ENCODE results near the gene CPT1A. TPM values are rescaled to one million over a fixed set of nuclear protein-coding genes. Genes with fewer than 3 reads are reported as not detected.

Gene CPT1A
- polyA plus RNA-seq, 12 donors, result 7.9 to 20.6 (median 10.9) TPM; not detected in 1

DNA sequence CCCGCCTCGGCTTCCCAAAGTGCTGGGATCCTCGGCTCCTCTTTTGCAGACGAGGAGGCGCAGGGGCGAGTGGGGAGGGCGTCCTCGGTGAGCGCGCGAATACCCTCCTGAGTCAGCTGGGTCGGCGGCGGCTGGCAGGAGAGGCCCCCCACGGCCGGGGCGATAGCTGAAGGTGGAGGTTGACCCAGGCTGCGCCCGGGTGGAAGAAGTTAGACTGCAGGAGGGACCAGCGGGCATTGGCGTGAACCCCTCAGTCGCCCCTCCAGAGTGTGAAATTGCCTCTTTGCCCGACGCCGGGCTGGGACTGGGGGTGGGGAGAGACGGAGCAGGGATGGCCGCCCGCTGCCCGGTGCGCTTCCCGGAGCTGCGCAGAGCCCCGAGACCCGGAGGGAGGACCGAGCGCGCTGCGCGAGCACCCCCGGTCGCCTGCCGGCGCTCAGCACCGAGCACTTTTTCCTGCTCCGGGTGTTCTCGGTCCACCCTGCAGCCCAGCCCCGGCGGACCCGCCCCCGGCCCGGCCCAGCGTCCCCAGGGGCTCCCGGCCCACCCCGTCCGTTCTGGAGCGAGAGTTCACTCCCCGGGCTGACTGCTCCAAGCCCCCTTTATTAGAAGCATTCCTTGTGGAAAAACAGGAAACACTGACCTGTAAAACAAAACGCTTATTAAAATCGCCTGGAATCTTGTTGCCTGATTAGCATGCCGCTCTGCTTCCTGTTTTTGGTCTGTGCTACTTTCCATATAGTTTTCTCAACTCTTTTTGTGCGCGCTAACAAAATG, 13.7 kb upstream of the CPT1A start:
- peak; percentile 38 for DNase-seq

DNA sequence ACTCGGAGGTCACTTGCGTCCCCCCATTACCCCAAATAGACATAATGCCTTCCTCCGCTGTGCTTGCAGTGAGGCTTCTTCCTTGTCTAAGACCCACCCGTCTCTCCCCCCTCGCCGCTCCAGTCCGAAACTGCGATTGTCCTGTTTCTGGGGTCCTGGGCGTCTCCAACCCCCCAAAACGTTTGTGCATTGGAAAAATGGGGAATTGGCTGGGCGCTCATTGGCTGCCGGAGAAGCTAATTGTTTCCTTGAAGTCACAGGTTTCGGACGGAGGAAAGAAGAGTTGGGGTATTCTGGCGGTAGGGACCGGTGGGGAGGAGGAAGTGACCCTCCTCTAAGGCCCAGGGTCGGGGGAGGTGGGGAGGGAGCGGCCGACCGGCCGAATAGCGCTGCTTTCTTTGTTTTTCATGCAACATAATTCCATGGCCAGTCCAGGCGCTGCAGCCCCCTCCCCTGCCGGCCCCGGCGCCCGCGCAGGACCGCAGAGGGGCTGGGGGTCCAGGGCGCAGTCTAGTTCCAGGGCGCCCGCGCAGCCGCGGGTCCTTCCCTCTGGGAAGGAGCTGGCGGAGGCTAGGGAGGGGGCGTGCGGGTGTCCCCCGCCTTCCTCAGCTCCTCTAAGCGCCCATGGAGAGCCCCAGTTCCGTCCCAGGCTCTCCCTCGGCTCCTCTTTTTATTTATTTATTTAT, 12.7 kb upstream of the CPT1A start:
- DNase-seq, result no peak

DNA sequence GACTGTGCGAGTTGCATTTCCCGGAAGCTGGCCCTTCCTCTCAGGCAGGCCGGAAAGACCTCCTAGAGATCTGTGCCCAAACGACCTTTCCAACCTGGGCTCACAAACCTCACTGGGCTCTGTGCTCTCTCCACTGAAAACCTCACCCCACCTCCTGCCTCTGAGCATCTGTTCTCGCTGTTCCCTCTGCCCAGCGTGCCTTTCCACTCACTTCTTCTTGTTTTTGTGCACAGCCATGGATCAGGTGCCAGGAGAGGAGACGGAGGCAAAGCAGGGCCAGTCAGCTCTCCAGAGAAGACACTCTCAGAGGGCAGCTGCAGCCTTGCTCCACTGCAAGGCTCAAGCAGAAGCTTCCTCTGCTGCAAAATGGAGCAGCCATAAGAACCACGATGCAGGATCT, 10.9 kb upstream of the CPT1A start:
- DNase-seq, result no peak

DNA sequence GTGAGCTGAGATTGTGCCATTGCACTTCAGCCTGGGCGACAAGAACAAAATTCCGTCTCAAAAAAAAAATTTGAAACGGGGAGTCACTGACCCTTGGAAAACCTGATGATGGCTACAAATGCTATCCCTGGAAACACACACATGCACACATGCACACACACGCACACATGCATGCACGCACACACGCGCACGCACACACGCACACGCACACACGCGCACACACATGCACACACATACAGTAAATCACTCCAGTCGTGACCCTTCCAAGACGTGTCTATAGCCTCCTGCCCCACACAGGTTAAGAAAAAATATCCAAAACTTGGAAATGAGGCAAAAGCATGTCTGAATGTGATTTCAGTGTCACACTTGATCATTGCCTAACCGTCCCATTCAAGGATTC, 6.7 kb upstream of the CPT1A start:
- no peak for DNase-seq

- DNase-seq, result no peak
These were observed 5.7 kb upstream of the CPT1A start for GRCh38 chr11:68847395-68847794.

- DNase-seq, result no peak
These were observed 3.8 kb upstream of the CPT1A start for GRCh38 chr11:68845351-68846002.

- no peak for DNase-seq
These were observed 3.1 kb upstream of the CPT1A start for GRCh38 chr11:68844801-68845200.

DNA sequence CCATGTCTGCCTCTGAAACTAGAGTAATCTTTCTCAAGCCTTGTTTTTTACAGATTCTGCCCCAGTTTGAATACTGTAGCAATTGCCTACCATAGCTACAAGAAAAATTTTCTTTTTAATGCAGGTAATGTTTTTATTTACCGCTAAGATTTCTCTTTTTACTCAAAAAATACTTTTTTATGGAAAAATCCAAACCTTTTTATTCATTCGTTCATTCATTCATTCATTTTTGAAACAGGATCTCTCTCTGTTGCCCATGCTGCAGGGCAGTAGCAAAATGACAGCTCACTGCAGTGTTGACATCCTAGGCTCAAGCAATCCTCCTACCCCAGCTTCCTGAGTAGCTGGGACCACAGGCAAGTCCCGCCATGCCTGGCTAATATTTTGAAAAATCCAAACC, 2.7 kb upstream of the CPT1A start:
- DNase-seq, result no peak

- no peak for DNase-seq
These were observed 2.1 kb upstream of the CPT1A start for GRCh38 chr11:68843703-68844312.

DNA sequence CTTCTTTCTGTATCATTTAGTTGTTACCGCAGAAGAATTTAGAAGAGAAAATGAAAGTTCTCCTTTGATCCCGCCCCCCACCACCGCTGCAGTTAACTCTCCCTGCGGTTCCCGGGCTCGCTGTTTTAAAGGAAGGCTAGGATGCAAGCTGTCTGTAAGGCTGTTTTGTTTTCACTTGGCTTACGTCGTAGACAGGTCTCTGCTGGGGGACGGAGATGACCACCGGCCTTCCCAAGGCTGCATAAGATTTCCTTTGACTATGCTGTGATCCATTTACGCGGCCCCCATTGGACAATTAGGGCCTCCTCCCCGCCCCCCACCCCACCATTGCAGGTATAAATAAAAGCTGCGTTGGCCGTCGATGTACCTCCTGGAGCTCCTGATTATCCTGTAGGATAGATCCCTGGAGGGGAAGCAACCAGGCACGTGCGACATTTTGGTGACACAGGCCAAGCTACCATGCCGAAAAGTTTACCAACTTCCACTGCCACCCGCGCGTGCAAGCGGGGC, 1.4 kb upstream of the CPT1A start:
- no peak for DNase-seq

DNA sequence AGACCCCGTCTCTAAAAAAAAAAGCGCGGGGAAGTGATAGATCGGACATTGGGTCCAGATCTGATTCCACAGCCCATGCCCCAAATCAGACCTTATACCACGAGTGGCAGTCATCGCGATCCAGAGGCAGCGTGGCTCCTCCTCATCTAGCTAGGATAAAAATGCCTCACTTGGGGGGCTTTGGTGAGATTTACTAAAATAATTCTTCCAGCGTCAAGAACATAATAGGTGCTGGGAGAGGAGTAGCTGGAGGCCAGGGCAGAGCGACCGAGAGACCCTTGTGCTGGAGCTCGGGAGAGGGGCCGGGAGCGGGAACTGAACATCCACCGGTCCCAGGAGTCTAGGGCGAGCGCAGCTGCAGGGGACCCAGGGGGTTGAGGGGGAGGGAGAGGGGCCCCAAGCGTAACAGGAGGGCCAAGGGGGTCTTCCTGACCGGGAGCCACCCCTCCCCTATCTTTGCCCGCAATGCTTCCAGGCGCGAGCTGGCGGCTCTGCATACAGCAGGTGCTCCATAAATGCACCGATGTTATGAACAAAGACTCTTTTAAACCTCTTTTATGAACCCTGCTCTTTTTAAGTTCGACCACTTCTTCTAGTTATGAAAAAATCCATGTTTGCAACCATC, 823 bp upstream of the CPT1A start:
- DNase-seq, result no peak

DNA sequence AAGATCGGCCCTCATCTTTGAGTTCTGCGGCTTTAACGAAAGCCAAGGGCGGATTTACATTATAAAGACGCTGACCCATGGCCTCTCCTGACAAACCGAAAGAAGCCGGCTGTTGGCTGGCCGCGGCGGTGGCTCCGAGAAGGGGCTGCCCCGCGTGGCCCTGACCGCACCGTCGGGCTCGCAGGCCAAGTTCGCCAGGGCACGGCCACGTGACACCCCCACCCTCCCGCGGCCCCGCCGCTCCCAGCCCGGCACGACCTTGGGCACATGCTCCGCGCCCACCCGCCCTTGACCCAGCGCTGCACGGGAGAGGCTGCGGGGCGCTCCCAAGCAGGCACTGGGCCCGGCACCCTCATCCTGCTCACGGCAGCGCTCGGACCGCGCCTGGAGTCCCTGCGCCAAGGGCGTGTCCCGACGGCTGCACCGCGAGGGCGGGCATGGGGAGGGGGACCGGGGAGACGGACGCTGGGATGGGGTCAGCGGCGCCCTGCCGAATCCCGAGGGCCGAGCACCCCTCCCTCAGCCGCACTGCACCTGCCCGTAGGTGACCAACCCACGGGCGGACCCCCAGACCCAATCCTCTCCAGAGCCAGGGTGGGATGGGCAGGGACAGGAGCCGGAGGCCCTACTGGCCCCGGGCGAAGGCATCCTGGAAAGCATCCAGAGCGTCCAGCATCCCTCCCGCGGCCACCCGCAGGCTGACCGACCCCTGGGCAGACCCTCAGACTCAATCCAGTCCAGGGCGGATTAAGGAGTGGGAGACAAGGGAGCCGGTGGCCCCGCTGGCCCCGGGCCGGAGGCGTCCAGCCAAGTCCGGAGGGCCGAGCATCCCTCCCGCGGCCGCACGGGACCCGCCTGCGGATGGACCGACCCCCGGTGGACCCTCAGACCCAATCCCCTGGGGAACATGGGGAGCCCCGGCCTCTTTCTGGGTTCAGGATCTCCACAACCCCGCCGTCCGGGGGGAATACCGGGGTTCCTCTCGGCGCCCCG, 759 bp downstream of the CPT1A start:
- no peak for DNase-seq

DNA sequence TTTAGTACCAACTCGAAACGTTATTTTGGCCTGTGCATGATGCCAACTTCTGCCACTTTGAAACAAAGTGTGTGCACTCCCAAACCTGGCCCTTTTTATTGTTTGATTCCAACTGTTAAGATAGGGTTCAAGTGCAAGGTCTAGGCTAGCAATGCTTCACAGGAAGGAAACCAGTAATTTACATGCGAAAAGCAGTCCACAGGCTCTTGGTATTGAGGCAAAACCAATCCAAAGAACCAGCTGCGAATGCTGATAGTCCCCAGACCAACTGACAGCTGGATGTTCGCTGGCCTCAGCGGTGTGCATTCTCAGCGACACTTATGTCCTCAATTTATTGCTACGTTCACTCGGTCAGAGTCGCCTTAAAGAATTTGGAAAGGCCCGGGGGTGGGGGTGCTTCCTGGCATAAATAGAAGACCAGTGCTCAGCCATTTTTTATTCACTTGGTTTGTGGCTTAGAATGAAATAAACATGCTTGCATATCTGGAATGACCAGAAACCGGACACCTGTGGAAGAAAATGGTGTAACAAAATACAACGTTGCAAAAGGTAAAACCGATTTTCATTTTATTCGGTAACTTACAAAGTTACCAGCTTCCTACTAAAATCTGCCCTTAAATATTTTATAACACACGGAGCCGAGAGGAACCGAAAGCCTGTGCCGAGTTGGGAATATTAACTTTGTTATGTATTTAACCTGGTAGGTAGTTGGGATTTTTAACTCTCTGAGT, 1.6 kb downstream of the CPT1A start:
- peak; percentile 42 for DNase-seq

DNA sequence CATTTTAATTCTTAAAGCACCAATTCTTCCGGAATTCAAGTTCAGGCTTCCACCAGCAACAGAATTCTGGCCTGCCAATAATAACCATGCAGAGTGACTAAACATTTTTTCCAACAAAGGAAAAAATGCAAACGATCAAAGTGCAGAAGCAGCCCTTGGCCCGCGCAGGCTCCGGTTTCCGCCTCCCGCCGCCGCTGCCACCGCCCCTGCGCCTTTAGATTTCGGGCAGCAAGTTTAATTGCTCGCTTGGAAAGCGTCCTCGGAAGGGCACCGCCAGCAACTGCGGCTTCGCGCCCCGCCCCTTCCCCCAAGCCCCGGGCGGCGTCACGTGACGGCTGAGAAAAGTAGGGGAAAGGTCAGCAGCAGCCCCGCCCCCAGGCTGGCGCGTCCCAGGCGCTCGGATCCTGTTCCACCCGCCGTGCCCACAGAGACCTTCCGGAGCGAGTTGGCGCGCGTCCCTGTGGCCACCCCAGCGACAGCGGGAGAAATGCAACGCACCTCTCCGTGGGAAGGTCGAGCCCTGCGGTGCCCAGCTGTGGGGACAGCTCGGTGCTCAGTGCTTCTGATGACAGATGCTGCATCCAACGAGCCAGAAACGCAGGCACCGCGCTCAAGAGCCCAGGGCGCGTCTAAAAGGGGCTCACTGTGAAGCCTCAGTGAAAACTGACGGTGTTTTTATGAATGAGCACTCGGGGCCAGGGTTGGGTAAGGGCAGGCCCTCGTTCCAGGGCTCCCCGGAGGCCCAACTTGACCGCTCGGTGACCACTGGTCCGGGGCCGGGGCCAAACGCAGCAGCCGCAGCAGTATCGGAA, 2.5 kb downstream of the CPT1A start:
- peak; percentile 91 for DNase-seq

DNA sequence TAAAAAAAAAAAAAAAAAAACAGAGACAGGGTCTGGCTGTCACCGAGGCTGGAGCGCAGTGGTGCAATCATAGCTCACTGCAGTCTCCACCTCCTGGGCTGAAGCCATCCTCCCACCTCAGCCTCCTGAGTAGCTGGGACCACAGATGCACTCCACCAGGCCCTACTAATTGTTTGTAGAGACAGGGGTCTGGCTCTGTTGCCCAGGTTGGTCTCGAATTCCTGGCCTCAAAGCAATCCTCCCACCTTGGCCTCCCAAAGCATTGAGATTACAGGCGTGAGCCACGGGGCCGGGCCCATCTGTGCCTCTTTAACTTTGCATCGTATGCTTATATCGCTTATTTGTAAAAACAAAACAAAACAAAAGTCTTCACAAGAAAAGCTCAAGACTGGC, 3.1 kb downstream of the CPT1A start:
- DNase-seq, result no peak

DNA sequence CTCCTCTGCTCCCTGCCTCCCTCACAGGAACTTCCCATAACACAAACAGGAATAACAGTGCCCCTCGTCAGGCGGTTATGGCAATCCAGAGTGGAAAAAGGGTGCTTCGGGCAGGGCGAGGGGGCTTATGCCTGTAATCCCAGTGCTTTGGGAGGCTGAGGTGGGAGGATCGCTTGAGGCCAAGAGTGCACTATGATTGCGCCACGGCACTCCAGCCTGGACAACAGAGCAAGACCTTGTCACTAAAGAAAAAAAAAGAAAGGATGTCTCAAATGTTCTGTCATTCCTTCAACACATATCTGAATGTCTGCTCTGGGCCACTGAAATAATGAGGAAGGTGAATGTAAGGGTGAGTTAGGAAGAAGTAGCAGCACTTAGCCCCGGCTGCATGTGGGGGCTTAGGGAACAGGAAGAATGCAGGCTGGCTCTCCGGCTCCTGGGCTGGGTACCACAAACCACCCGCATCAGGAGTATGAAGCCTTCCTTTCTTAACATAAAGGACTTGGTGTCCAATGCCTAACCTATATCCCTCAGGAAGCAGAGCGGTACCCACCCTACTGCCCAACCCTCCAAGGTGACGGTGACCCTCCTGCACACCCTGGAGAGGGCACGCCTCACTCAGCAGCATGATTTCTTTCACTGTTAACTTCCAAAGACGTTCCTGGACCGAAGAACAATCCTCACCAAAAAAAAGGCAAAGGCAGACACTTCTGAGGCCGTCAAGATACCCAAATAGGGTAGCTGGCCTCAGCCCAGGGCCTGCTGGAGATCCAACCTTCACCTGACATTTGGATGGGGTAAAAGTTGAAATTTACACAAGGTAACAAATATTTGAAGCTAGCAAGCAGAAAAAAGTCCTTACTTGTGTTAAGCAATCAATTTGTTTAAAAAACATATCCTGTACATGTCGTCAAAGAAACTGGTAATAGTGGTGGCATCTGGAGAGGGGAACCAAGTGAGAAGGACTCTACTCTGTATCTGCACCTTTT, 3.8 kb downstream of the CPT1A start:
- no peak for DNase-seq

DNA sequence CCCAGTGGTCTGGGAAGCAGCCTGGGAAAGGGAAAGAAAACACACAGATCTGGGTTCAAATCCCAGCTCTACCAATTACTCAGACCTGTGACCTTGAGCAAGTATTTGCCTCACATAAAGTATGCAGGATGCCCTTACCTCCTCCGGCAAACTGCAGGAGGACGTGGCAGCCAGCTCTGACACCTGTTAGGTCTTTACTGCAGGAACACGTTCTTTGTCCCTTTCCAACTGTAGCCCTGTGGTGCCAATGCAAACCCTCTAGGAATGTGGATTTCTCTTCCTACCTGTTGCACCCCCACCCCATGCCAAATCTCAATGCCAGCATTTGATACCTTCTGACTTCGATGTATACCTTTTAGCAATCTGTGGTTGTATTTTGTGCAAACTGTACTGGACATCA, 6.0 kb downstream of the CPT1A start:
- no peak for DNase-seq

- no peak for DNase-seq
These were observed 6.4 kb downstream of the CPT1A start for GRCh38 chr11:68835328-68835727.

Measured in muscle of arm (tissue), 12 donors.